HG03469 (cell line): ENCODE measurements around the gene BPIFB3.

Source experiments
- ATAC-seq: cut with Tn5 transposase; IDR thresholded peaks from one replicate; pipeline ENCODE4 v1.9.1; 2021; ENCODE audit warnings: mild to moderate bottlenecking, moderate library complexity, moderate number of reproducible peaks; ENCODE audit not compliant: unreplicated experiment

Gene BPIFB3

GRCh38 chr20:33059741-33060390 is 6.2 kb downstream of the BPIFB3 start:
- ATAC-seq, result no peak

GRCh38 chr20:33061658-33062028 is 7.9 kb downstream of the BPIFB3 start:
- no peak for ATAC-seq

- ATAC-seq, result no peak
Measured at GRCh38 chr20:33062105-33062824, 8.6 kb downstream of the BPIFB3 start.

GRCh38 chr20:33062825-33063149 is 9.1 kb downstream of the BPIFB3 start:
- ATAC-seq, result no peak

- no peak for ATAC-seq
Measured at GRCh38 chr20:33063271-33063670, 9.6 kb downstream of the BPIFB3 start.

GRCh38 chr20:33064572-33065287 is 11.0 kb downstream of the BPIFB3 start:
- no peak for ATAC-seq

GRCh38 chr20:33065785-33066184 is 12.1 kb downstream of the BPIFB3 start:
- ATAC-seq, result no peak

GRCh38 chr20:33067806-33068205 is 14.1 kb downstream of the BPIFB3 start:
- no peak for ATAC-seq

GRCh38 chr20:33068251-33068939 is 14.7 kb downstream of the BPIFB3 start:
- no peak for ATAC-seq

GRCh38 chr20:33069673-33070072 is 16.0 kb downstream of the BPIFB3 start:
- ATAC-seq, result no peak

GRCh38 chr20:33070111-33071053 is 16.7 kb downstream of the BPIFB3 start:
- ATAC-seq, result no peak

- no peak for ATAC-seq
Measured at GRCh38 chr20:33071198-33071597, 17.5 kb downstream of the BPIFB3 start.

GRCh38 chr20:33072362-33072761 is 18.7 kb downstream of the BPIFB3 start:
- no peak for ATAC-seq

- no peak for ATAC-seq
Measured at GRCh38 chr20:33072813-33073212, 19.1 kb downstream of the BPIFB3 start.

GRCh38 chr20:33074675-33075074 is 21.0 kb downstream of the BPIFB3 start:
- ATAC-seq, result no peak

GRCh38 chr20:33075281-33075680 is 21.6 kb downstream of the BPIFB3 start:
- no peak for ATAC-seq

GRCh38 chr20:33076662-33077372 is 23.1 kb downstream of the BPIFB3 start:
- no peak for ATAC-seq

GRCh38 chr20:33079259-33079658 is 25.6 kb downstream of the BPIFB3 start, which contains the start of gene BPIFB4:
Gene BPIFB4, plus strand, starts transcription at chr20:33079643. Its CDS starts 1,884 bp downstream, at chr20:33081527.
- ATAC-seq, result no peak

GRCh38 chr20:33081411-33082154 is 27.9 kb downstream of the BPIFB3 start:
- ATAC-seq, result no peak
